CD14-positive monocyte (primary cell): ENCODE measurements around the gene FBXL5. TPM values are rescaled to one million over a fixed set of nuclear protein-coding genes. Genes with fewer than 3 reads are reported as not detected.

Experiments used
- DNase-seq, 3 donors: peaks; one replicate each; pipeline ENCODE4 v3.0.0-alpha.2; 2011 to 2022
- H2AFZ ChIP-seq: 2 replicates; pipeline ENCODE4 v1.6.0; 2012; ENCODE audit warnings: mild to moderate bottlenecking, low read depth, low read length, inconsistent platforms; ENCODE audit not compliant: insufficient read depth, poor library complexity, severe bottlenecking
- H3K27ac ChIP-seq, 2 donors: 1 replicate in 1 of 2; 2 replicates in 1 of 2; pipeline ENCODE4 v1.5.1; 2012 to 2013; ENCODE audit warnings: low read length in 2 of 2, control low read depth in 1 of 2, inconsistent platforms in 1 of 2, low read depth in 1 of 2, mild to moderate bottlenecking in 1 of 2
- H3K27me3 ChIP-seq, 2 donors: one replicate each; pipeline versions ENCODE4 v1.6.0 to v1.6.1; 2011 to 2013; ENCODE audit warnings: low read length in 2 of 2; ENCODE audit not compliant: control insufficient read depth in 2 of 2, insufficient read depth in 2 of 2
- H3K36me3 ChIP-seq, 2 donors: replicated peaks in 1 of 2; 1 replicate in 1 of 2; 2 replicates in 1 of 2; pipeline versions ENCODE4 v1.5.1 to v1.6.1; 2012 to 2013; ENCODE audit warnings: low read length in 2 of 2, control low read depth in 1 of 2, inconsistent platforms in 1 of 2, mild to moderate bottlenecking in 1 of 2; ENCODE audit not compliant: insufficient read depth in 2 of 2, control insufficient read depth in 1 of 2
- H3K4me1 ChIP-seq, 2 donors: 1 replicate in 1 of 2; 2 replicates in 1 of 2; pipeline versions ENCODE4 v1.5.1 to v1.6.1; 2012 to 2013; ENCODE audit warnings: low read length in 2 of 2, control low read depth in 1 of 2, inconsistent platforms in 1 of 2, mild to moderate bottlenecking in 1 of 2, moderate library complexity in 1 of 2; ENCODE audit not compliant: insufficient read depth in 2 of 2, control insufficient read depth in 1 of 2
- H3K4me2 ChIP-seq: replicated peaks from 2 replicates; pipeline ENCODE3; 2012; ENCODE audit warnings: low read length, moderate library complexity, mild to moderate bottlenecking; ENCODE audit not compliant: poor library complexity, severe bottlenecking; ENCODE audit errors: extremely low read depth
- H3K4me3 ChIP-seq, 3 experiments: fragments of 200-600 bp in 1 of 3; sonication (generic) in 1 of 3; replicated peaks in 1 of 3; 1 replicate in 2 of 3; 2 replicates in 1 of 3; pipeline ENCODE4 v1.5.1; 2011 to 2013; ENCODE audit warnings: low read length in 3 of 3, mild to moderate bottlenecking in 3 of 3, control low read depth in 2 of 3, low read depth in 2 of 3, inconsistent platforms in 1 of 3, moderate library complexity in 1 of 3
- H3K79me2 ChIP-seq: 2 replicates; pipeline ENCODE4 v1.6.0; 2012; ENCODE audit warnings: mild to moderate bottlenecking, control low read depth, inconsistent platforms, low read length, moderate library complexity; ENCODE audit not compliant: insufficient read depth
- H3K9ac ChIP-seq: 2 replicates; pipeline ENCODE4 v1.6.0; 2017; ENCODE audit warnings: low read length, mild to moderate bottlenecking; ENCODE audit not compliant: insufficient read depth, poor library complexity, severe bottlenecking
- H3K9me3 ChIP-seq, 2 donors: replicated peaks in 1 of 2; 1 replicate in 1 of 2; 2 replicates in 1 of 2; pipeline versions ENCODE4 v1.5.1 to v1.6.1; 2012 to 2013; ENCODE audit warnings: low read length in 2 of 2, control low read depth in 1 of 2; ENCODE audit not compliant: control insufficient read depth in 1 of 2, insufficient read depth in 1 of 2
- H4K20me1 ChIP-seq: 2 replicates; pipeline ENCODE4 v1.6.0; 2012; ENCODE audit warnings: mild to moderate bottlenecking, low read length, control low read depth, moderate library complexity; ENCODE audit not compliant: insufficient read depth
- H3K27ac Mint-ChIP-seq, 7 donors: one replicate each; pipeline ENCODE4 v1.8.0; 2020; ENCODE audit warnings: mild to moderate bottlenecking in 7 of 7, mixed read lengths in 7 of 7, moderate library complexity in 6 of 7, inconsistent platforms in 2 of 7
- H3K27me3 Mint-ChIP-seq, 3 donors: one replicate each; pipeline ENCODE4 v1.8.0; 2021 to 2022; ENCODE audit warnings: low read depth in 3 of 3, mild to moderate bottlenecking in 3 of 3, mixed read lengths in 3 of 3, moderate library complexity in 3 of 3, inconsistent platforms in 1 of 3
- H3K36me3 Mint-ChIP-seq, 2 donors: one replicate each; pipeline ENCODE4 v1.8.0; 2020; ENCODE audit warnings: mixed read lengths in 2 of 2, inconsistent platforms in 1 of 2, mild to moderate bottlenecking in 1 of 2
- H3K4me1 Mint-ChIP-seq: one replicate; pipeline ENCODE4 v1.8.0; 2020; ENCODE audit warnings: mild to moderate bottlenecking, mixed read lengths
- H3K4me3 Mint-ChIP-seq, 2 donors: one replicate each; pipeline ENCODE4 v1.8.0; 2020; ENCODE audit warnings: mild to moderate bottlenecking in 2 of 2, mixed read lengths in 2 of 2, moderate library complexity in 1 of 2
- H3K9me3 Mint-ChIP-seq, 7 donors: one replicate each; pipeline ENCODE4 v1.8.0; 2020 to 2022; ENCODE audit warnings: mixed read lengths in 7 of 7, mild to moderate bottlenecking in 6 of 7, moderate library complexity in 6 of 7, inconsistent platforms in 2 of 7
- CTCF ChIP-seq: fragments of 200-600 bp; IDR thresholded peaks from one replicate; pipeline ENCODE4 v1.8.0; 2022; ENCODE audit warnings: antibody characterized with exemption, mild to moderate bottlenecking
- WGBS: methylation state at CpG from one replicate; pipeline ENCODE4 v1.1.5; 2013; ENCODE audit warnings: missing lambda C conversion rate; ENCODE audit not compliant: insufficient coverage; 5-methylcytosine and 5-hydroxymethylcytosine counted together
- intact Hi-C, 2 donors: fragments of 100-400 bp; cut with micrococcal nuclease; formaldehyde crosslinking; loops; one replicate each; pipeline versions ENCODE4 v1.15.0 to v1.15.1; 2023
- polyA plus RNA-seq, 3 donors: library from polyadenylated mRNA; depleted of rRNA in 1 of 3; unstranded in 2 of 3; stranded (reverse) in 1 of 3; fragments of 300-500 nt in 2 of 3; fragments of >200 nt in 1 of 3; fragmentation: Illumina TruSeq in 2 of 3; gene quantifications; 1 replicate in 2 of 3; 2 replicates in 1 of 3; pipeline ENCODE4 v1.2.3, GENCODE V29; 2012 to 2021

Gene FBXL5
- polyA plus RNA-seq, 3 donors: 172 to 518 (median 484) TPM

GRCh38 chr4:15696866-15697265 is 41.7 kb upstream of the FBXL5 start:
- Histone ChIP-seq H3K4me3 (no peak overlapping the region), H2AFZ (no peak overlapping the region), H4K20me1 (no peaks in the 10 kb centered on the region), H3K27ac (peak overlapping the region in 1 of 2 donors; percentile 17), H3K79me2 (peaks cover 39% of the 10 kb centered on the region), H3K4me2 (no peak overlapping the region), H3K4me1 (peaks cover 67 to 75% of the 10 kb centered on the region in 2 donors), H3K9ac (no peak overlapping the region), H3K27me3 (no peaks in the 10 kb centered on the region), H3K9me3 (no peaks in the 10 kb centered on the region), H3K36me3 (no peaks in the 10 kb centered on the region)
- WGBS: no CpG with 5 or more reads among the region's 1 CpG
- TF ChIP-seq CTCF: no peak
- Mint-ChIP-seq H3K27ac (peak overlapping the region; percentile 24 to 82 (median 69)), H3K36me3 (peaks cover 0 to 24% of the 10 kb centered on the region in 2 donors), H3K27me3 (peaks cover 0 to 3% (median 0%) of the 10 kb centered on the region in 3 donors), H3K4me3 (no peak overlapping the region), H3K4me1 (peaks cover 72% of the 10 kb centered on the region), H3K9me3 (peaks cover 2 to 20% (median 10%) of the 10 kb centered on the region in 7 donors)
- DNase-seq: no peak
- intact Hi-C loops: no loop called here

- Histone ChIP-seq H3K27me3 (no peaks in the 10 kb centered on the region), H2AFZ (no peak overlapping the region), H3K4me2 (no peak overlapping the region), H3K36me3 (no peaks in the 10 kb centered on the region), H3K4me3 (no peak overlapping the region), H3K9me3 (no peaks in the 10 kb centered on the region), H3K9ac (no peak overlapping the region), H3K79me2 (peaks cover 38% of the 10 kb centered on the region), H4K20me1 (no peaks in the 10 kb centered on the region), H3K4me1 (peaks cover 67 to 75% of the 10 kb centered on the region in 2 donors), H3K27ac (no peak overlapping the region)
- WGBS: no CpG with 5 or more reads among the region's 3 CpGs
- Mint-ChIP-seq H3K36me3 (peaks cover 0 to 24% of the 10 kb centered on the region in 2 donors), H3K27ac (no peak overlapping the region), H3K4me1 (peaks cover 71% of the 10 kb centered on the region), H3K27me3 (peaks cover 0 to 2% (median 0%) of the 10 kb centered on the region in 3 donors), H3K4me3 (no peak overlapping the region), H3K9me3 (peaks cover 2 to 20% (median 10%) of the 10 kb centered on the region in 7 donors)
- intact Hi-C loops: no loop called here
- no peak for TF ChIP-seq CTCF
- no peak for DNase-seq
Observed at GRCh38 chr4:15695729-15696128, 40.6 kb upstream of the FBXL5 start.
